Spleen (tissue), 11 donors: ENCODE results near the gene GRM1. TPM values are rescaled to one million over a fixed set of nuclear protein-coding genes. Genes with fewer than 3 reads are reported as not detected.

ENCODE experiments used
- DNase-seq: peaks from one replicate; pipeline ENCODE4 v3.0.0-alpha.2; 2020
- H3K27ac ChIP-seq, 8 donors: fragments of 200-600 bp; sonication (generic) in 7 of 8; 1 replicate in 4 of 8; 2 replicates in 4 of 8; pipeline versions ENCODE4 v1.5.0 to v1.8.0; 2016 to 2021; ENCODE audit warnings: inconsistent platforms in 4 of 8, mild to moderate bottlenecking in 4 of 8, moderate library complexity in 1 of 8
- H3K27me3 ChIP-seq, 7 donors: fragments of 200-600 bp; sonication (generic) in 6 of 7; replicated peaks in 1 of 7; 1 replicate in 4 of 7; 2 replicates in 3 of 7; pipeline versions ENCODE4 v1.5.0 to v1.8.0; 2016 to 2021; ENCODE audit warnings: inconsistent platforms in 3 of 7, mild to moderate bottlenecking in 1 of 7
- H3K36me3 ChIP-seq, 6 donors: fragments of 200-600 bp; sonication (generic) in 5 of 6; 1 replicate in 4 of 6; 2 replicates in 2 of 6; pipeline versions ENCODE4 v1.5.0 to v1.8.0; 2016 to 2021; ENCODE audit warnings: inconsistent platforms in 2 of 6
- H3K4me1 ChIP-seq, 6 donors: fragments of 200-600 bp; sonication (generic) in 5 of 6; 1 replicate in 3 of 6; 2 replicates in 3 of 6; pipeline versions ENCODE4 v1.5.0 to v1.8.0; 2016 to 2021; ENCODE audit warnings: inconsistent platforms in 3 of 6
- H3K4me3 ChIP-seq, 8 donors: fragments of 200-600 bp; sonication (generic) in 7 of 8; 1 replicate in 4 of 8; 2 replicates in 4 of 8; pipeline versions ENCODE4 v1.5.0 to v1.8.0; 2016 to 2021; ENCODE audit warnings: inconsistent platforms in 4 of 8, mild to moderate bottlenecking in 4 of 8, moderate library complexity in 2 of 8
- H3K9me3 ChIP-seq, 8 donors: fragments of 200-600 bp; sonication (generic) in 7 of 8; 1 replicate in 4 of 8; 2 replicates in 4 of 8; pipeline versions ENCODE4 v1.5.0 to v1.8.0; 2016 to 2021; ENCODE audit warnings: inconsistent platforms in 4 of 8
- CTCF ChIP-seq, 11 experiments: fragments of 200-600 bp in 7 of 11; fragments of 450-650 bp in 4 of 11; sonication (generic) in 4 of 11; IDR thresholded peaks in 8 of 11; conservative IDR thresholded peaks in 3 of 11; 1 replicate in 7 of 11; 2 replicates in 4 of 11; pipeline versions ENCODE4 v1.4.0 to v1.8.0; 2016 to 2021; ENCODE audit warnings: antibody characterized with exemption in 11 of 11, inconsistent platforms in 4 of 11, mild to moderate bottlenecking in 1 of 11
- POLR2A ChIP-seq, 3 donors: fragments of 450-650 bp; IDR thresholded peaks; one replicate each; pipeline ENCODE4 v1.5.1; 2017; ENCODE audit warnings: antibody characterized with exemption in 3 of 3, mild to moderate bottlenecking in 1 of 3
- POLR2AphosphoS5 ChIP-seq, 3 donors: sonication (generic); formaldehyde crosslinking; IDR thresholded peaks; one replicate each; pipeline ENCODE4 v1.5.1; 2017; ENCODE audit warnings: antibody characterized with exemption in 3 of 3
- WGBS, 5 donors: extraction: QIAGEN DNeasy Blood & Tissue Kit in 3 of 5; methylation state at CpG; one replicate each; pipeline versions ENCODE4 v1.1.5 to v1.1.7; 2013 to 2018; 5-methylcytosine and 5-hydroxymethylcytosine counted together
- intact Hi-C: fragments of 100-400 bp; cut with DNase I; formaldehyde crosslinking; loops from one replicate; pipeline ENCODE4 v1.15.0; 2023; ENCODE audit warnings: low total_unique reads
- polyA plus RNA-seq, 3 donors: library from polyadenylated mRNA; stranded (reverse); fragments of 200-250 nt; gene quantifications; one replicate each; pipeline ENCODE4 v1.2.1, GENCODE V29; 2013
- total RNA-seq, 7 donors: library from RNA; depleted of rRNA in 3 of 7; stranded (reverse); fragments of >200 nt in 3 of 7; fragmentation: NEBNext Ultra II Directional in 4 of 7; extraction: Animal tissue kit (Norgen Biotek cat#: 25700) in 4 of 7; gene quantifications; one replicate each; pipeline versions ENCODE4 v1.1.0 to v1.2.1, GENCODE V29; 2016 to 2021
- donor health status: healthy with polysubstance abuse.
- donor health status: DM: no; HTN: no; CAD: no; lungs with moderate emphysema.
- donor health status: DM: no; HTN: no; CAD: no.
- donor health status: Bipolar disorder and iron deficiency.
- donor health status: healthy.
- donor health status: DM: no; HTN: no; CAD: no.
- donor health status: DM: yes; HTN: yes; CAD: no.

Gene GRM1
- total and polyA plus RNA-seq, 10 donors: under 0.01 to 0.19 (median 0.09) TPM; not detected in 3

DNA sequence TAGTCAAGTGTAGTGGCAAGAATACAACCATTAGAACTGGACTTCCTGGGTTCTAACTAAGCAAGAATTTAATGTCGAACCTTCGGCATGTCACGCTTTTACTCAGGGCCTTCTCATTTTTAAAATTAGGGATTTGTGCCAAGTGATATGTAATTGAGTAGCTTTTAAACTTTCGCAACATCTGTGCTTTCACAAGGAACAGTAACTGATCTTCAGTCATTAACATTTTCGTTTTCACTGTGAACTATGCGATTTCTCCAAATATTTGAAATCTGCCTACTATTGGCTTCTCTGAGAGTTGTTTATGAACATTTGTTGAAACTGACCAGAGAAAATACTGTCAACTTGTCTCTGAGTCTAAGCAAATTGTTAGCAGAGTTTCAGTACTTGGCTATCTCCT lies 27.6 kb downstream of the GRM1 start:
- H3K36me3 ChIP-seq: no peaks in the 10 kb centered on the region
- H3K27me3 ChIP-seq: peaks cover 0 to 4% (median 0%) of the 10 kb centered on the region in 7 donors
- no peaks in the 10 kb centered on the region for H3K4me1 ChIP-seq
- no peak overlapping the region for H3K4me3 ChIP-seq
- intact Hi-C loops: no loop called here
- no peak for DNase-seq
- TF ChIP-seq POLR2A (IDR thresholded peaks at IDR 0.05) (no peak), POLR2AphosphoS5 (IDR thresholded peaks at IDR 0.05) (no peak), CTCF (IDR thresholded peaks at IDR 0.05 in 8 of 11, conservative IDR thresholded peaks at IDR 0.05 in 3 of 11) (no peak)
- H3K9me3 ChIP-seq: no peaks in the 10 kb centered on the region
- no peak overlapping the region for H3K27ac ChIP-seq
- 73 to 84% (median 79%) methylated on average over 6 of the region's 6 CpGs for WGBS, 5 donors

- no peak overlapping the region for H3K4me3 ChIP-seq
- no peak for TF ChIP-seq CTCF (IDR thresholded peaks at IDR 0.05 in 8 of 11, conservative IDR thresholded peaks at IDR 0.05 in 3 of 11)
- TF ChIP-seq POLR2A (IDR thresholded peaks at IDR 0.05): no peak
- no peak for TF ChIP-seq POLR2AphosphoS5 (IDR thresholded peaks at IDR 0.05)
- H3K27me3 ChIP-seq: no peaks in the 10 kb centered on the region
- DNase-seq: no peak
- no peaks in the 10 kb centered on the region for H3K4me1 ChIP-seq
- H3K9me3 ChIP-seq: no peaks in the 10 kb centered on the region
- no peaks in the 10 kb centered on the region for H3K36me3 ChIP-seq
- no peak overlapping the region for H3K27ac ChIP-seq
- WGBS, 5 donors: 86 to 97% (median 93%) methylated on average over 2 of the region's 2 CpGs
- intact Hi-C loops: no loop called here
Observed at GRCh38 chr6:146065690-146066089, 36.8 kb downstream of the GRM1 start.

- 64 to 92% (median 78%) methylated on average over 1 of the region's 1 CpG for WGBS, 5 donors
- Histone ChIP-seq H3K4me3 (no peak overlapping the region), H3K27ac (no peak overlapping the region), H3K36me3 (no peaks in the 10 kb centered on the region), H3K9me3 (no peaks in the 10 kb centered on the region), H3K4me1 (no peaks in the 10 kb centered on the region), H3K27me3 (no peaks in the 10 kb centered on the region)
- no peak for DNase-seq
- no peak for TF ChIP-seq POLR2A (IDR thresholded peaks at IDR 0.05)
- TF ChIP-seq CTCF (IDR thresholded peaks at IDR 0.05 in 8 of 11, conservative IDR thresholded peaks at IDR 0.05 in 3 of 11): no peak
- TF ChIP-seq POLR2AphosphoS5 (IDR thresholded peaks at IDR 0.05): no peak
- intact Hi-C loops: no loop called here
Observed at GRCh38 chr6:146066506-146066905, 37.6 kb downstream of the GRM1 start.

DNA sequence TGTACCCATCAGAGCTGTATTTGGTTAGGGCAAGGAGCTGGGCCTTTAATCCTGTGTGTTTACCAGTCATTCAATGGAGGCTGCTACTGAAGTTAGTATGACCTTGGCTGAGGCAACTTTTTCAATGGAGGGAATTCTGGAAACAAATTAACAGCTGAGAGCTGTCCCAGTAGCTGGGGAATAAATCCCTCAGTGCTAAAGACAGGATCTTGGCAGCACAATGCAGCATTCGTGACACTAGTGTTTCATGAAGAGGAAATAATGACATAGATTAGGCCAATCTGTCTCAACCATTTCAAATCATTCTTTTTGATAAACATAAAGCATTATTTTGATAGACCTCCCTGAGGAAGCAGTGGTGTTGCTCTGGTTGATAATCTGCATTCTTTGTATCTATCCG lies 42.9 kb downstream of the GRM1 start:
- Histone ChIP-seq H3K9me3 (peaks cover 0 to 3% (median 0%) of the 10 kb centered on the region in 8 donors), H3K27ac (no peak overlapping the region), H3K4me1 (no peaks in the 10 kb centered on the region), H3K27me3 (no peaks in the 10 kb centered on the region), H3K4me3 (no peak overlapping the region), H3K36me3 (no peaks in the 10 kb centered on the region)
- TF ChIP-seq POLR2A (IDR thresholded peaks at IDR 0.05): no peak
- no peak for TF ChIP-seq POLR2AphosphoS5 (IDR thresholded peaks at IDR 0.05)
- TF ChIP-seq CTCF (IDR thresholded peaks at IDR 0.05 in 8 of 11, conservative IDR thresholded peaks at IDR 0.05 in 3 of 11): no peak
- intact Hi-C loops: no loop called here
- DNase-seq: no peak
- 63 to 80% (median 75%) methylated on average over 2 of the region's 2 CpGs for WGBS, 5 donors
